Activated B cell treated with CpG ODN at 0.5 μM for 24 hours (primary cell): ENCODE data around the gene SHLD1. TPM values are rescaled to one million over a fixed set of nuclear protein-coding genes. Genes with fewer than 3 reads are reported as not detected.

ENCODE experiments used
- ATAC-seq: fragments of 200-7000 bp; cut with Tn5 transposase; one replicate; pipeline ENCODE4 v1.10.0; 2021; ENCODE audit warnings: low read depth, mild to moderate bottlenecking, moderate library complexity
- CTCF ChIA-PET: fragments of 350-600 bp; sonication (Branson Sonifier 250); formaldehyde crosslinking; loops from one replicate; lab custom pipeline; 2021; ENCODE audit warnings: antibody characterized with exemption; lab: Charles Lee
- POLR2A ChIA-PET: fragments of 350-600 bp; sonication (Branson Sonifier 250); formaldehyde crosslinking; loops from one replicate; lab custom pipeline; 2021; ENCODE audit warnings: antibody characterized with exemption; lab: Charles Lee
- DNase-seq: peaks from one replicate; pipeline ENCODE4 v3.0.0; 2022
- H3K27ac Mint-ChIP-seq: one replicate; pipeline ENCODE4 v1.8.0; 2020; ENCODE audit warnings: mixed read lengths
- H3K27me3 Mint-ChIP-seq: one replicate; pipeline ENCODE4 v1.8.0; 2021; ENCODE audit warnings: mixed read lengths
- H3K36me3 Mint-ChIP-seq: one replicate; pipeline ENCODE4 v1.8.0; 2021; ENCODE audit warnings: low read depth, mixed read lengths
- H3K4me1 Mint-ChIP-seq: one replicate; pipeline ENCODE4 v1.8.0; 2021; ENCODE audit warnings: mixed read lengths
- H3K4me3 Mint-ChIP-seq: one replicate; pipeline ENCODE4 v1.8.0; 2020; ENCODE audit warnings: mild to moderate bottlenecking, mixed read lengths
- H3K9me3 Mint-ChIP-seq: one replicate; pipeline ENCODE4 v1.8.0; 2020; ENCODE audit warnings: mixed read lengths
- CTCF ChIP-seq: fragments of 200-600 bp; IDR thresholded peaks from one replicate; pipeline ENCODE4 v1.8.0; 2022; ENCODE audit warnings: antibody characterized with exemption, mild to moderate bottlenecking
- intact Hi-C: fragments of 100-400 bp; cut with micrococcal nuclease; formaldehyde crosslinking; loops from one replicate; pipeline ENCODE4 v1.15.1; 2024
- total RNA-seq: library from RNA; stranded (reverse); gene quantifications from 2 replicates; pipeline ENCODE4 v1.2.3, GENCODE V29; 2022

SHLD1 gene
- total RNA-seq, 1 donor from 2014 or later, result 15.0 TPM

GRCh38 chr20:5855939-5856338, 105.7 kb downstream of the SHLD1 start:
- TF ChIP-seq CTCF, result no peak
- H3K36me3 Mint-ChIP-seq, result peaks cover 8% of the 10 kb centered on the region
- H3K4me3 Mint-ChIP-seq, result no peak overlapping the region
- ChIA-PET CTCF (no interaction called here), POLR2A (no interaction called here)
- intact Hi-C loops, result no loop called here
- no peaks in the 10 kb centered on the region for H3K27me3 Mint-ChIP-seq
- no peak overlapping the region for H3K27ac Mint-ChIP-seq
- no peaks in the 10 kb centered on the region for H3K4me1 Mint-ChIP-seq
- H3K9me3 Mint-ChIP-seq, result no peaks in the 10 kb centered on the region
- DNase-seq (no peak), ATAC-seq (no peak)

GRCh38 chr20:5859608-5860007, 109.4 kb downstream of the SHLD1 start:
- Mint-ChIP-seq H3K4me1 (no peaks in the 10 kb centered on the region), H3K4me3 (no peak overlapping the region), H3K27me3 (no peaks in the 10 kb centered on the region), H3K36me3 (peaks cover 26% of the 10 kb centered on the region), H3K9me3 (no peaks in the 10 kb centered on the region), H3K27ac (no peak overlapping the region)
- CTCF ChIA-PET, result no interaction called here
- intact Hi-C loops, result no loop called here
- POLR2A ChIA-PET, result no interaction called here
- ATAC-seq, result no peak
- TF ChIP-seq CTCF, result no peak
- DNase-seq, result no peak

- CTCF ChIA-PET, result no interaction called here
- no peak for ATAC-seq
- intact Hi-C loops, result no loop called here
These were observed 112.5 kb downstream of the SHLD1 start for GRCh38 chr20:5862703-5863039.

GRCh38 chr20:5863040-5863833, 113.0 kb downstream of the SHLD1 start:
- Mint-ChIP-seq H3K4me1 (no peaks in the 10 kb centered on the region), H3K4me3 (no peak overlapping the region), H3K36me3 (peaks cover 31% of the 10 kb centered on the region), H3K27ac (no peak overlapping the region), H3K27me3 (no peaks in the 10 kb centered on the region), H3K9me3 (no peaks in the 10 kb centered on the region)
- DNase-seq (no peak), ATAC-seq (no peak)
- no peak for TF ChIP-seq CTCF
- ChIA-PET POLR2A (no interaction called here), CTCF (no interaction called here)
- intact Hi-C loops, result no loop called here

More at GRCh38 chr20:5862703-5863039, 112.5 kb downstream of the SHLD1 start:
- Mint-ChIP-seq H3K27me3 (no peaks in the 10 kb centered on the region), H3K27ac (no peak overlapping the region), H3K4me1 (no peaks in the 10 kb centered on the region), H3K36me3 (peaks cover 31% of the 10 kb centered on the region), H3K4me3 (no peak overlapping the region), H3K9me3 (no peaks in the 10 kb centered on the region)
- TF ChIP-seq CTCF, result no peak
- DNase-seq, result no peak
- POLR2A ChIA-PET, result no interaction called here

- intact Hi-C loops, result no loop called here
- Mint-ChIP-seq H3K4me1 (no peaks in the 10 kb centered on the region), H3K9me3 (no peaks in the 10 kb centered on the region), H3K36me3 (peaks cover 31% of the 10 kb centered on the region), H3K4me3 (no peak overlapping the region), H3K27me3 (no peaks in the 10 kb centered on the region), H3K27ac (no peak overlapping the region)
- ChIA-PET POLR2A (no interaction called here), CTCF (no interaction called here)
- TF ChIP-seq CTCF, result no peak
- no peak for DNase-seq
- no peak for ATAC-seq
These were observed 114.2 kb downstream of the SHLD1 start for GRCh38 chr20:5864428-5864827.
